ENCODE results near the gene ZFC3H1. TPM values are rescaled to one million over a fixed set of nuclear protein-coding genes. Genes with fewer than 3 reads are reported as not detected.

The ZFC3H1 gene
- total RNA-seq, 1 experiment from 2014 or later = 24.4 TPM

DNA sequence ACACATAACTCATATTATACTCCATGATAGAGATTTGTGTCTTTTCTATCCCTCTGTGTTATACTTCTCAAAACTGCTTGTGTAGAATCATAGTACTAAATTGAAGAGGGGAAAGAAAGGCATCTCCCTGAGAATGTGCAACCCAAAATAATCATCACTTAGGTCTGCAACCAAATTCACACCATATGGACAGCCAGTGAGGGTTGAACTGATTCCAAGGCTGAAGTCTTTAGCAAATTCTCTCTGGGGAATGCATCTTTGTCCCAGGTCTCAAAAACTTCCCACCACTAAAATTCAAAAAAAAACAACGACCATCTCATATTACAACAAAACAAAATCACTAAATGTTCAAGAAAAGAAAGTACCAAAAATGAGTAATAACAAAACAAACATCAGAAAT, 11.0 kb downstream of the ZFC3H1 start:
- Histone ChIP-seq H3K14ac (ENCODE audit: insufficient read depth, low read length) (no peak overlapping the region), H2BK15ac (ENCODE audit: low read depth, low read length) (no peak overlapping the region), H2BK20ac (ENCODE audit: low read depth, low read length, poor library complexity, severe bottlenecking) (no peak overlapping the region), H3T11ph (ENCODE audit: low read length) (no peak overlapping the region), H2AFZ (ENCODE audit: low read length) (no peak overlapping the region), H3K27ac (ENCODE audit: insufficient read length, low read depth, low read length) (no peak overlapping the region), H3K4me1 (ENCODE audit: insufficient read depth, low read length) (no peaks in the 10 kb centered on the region), H3K9me3 (ENCODE audit: control insufficient read depth, low read depth, low read length) (no peaks in the 10 kb centered on the region), H3K79me1 (ENCODE audit: insufficient read depth, low read depth, low read length, poor library complexity, severe bottlenecking) (no peaks in the 10 kb centered on the region), H3K56ac (ENCODE audit: insufficient read length, low read depth, low read length) (no peak overlapping the region), H2AK5ac (ENCODE audit: insufficient read length, low read length) (no peak overlapping the region), H3K9ac (ENCODE audit: extremely low read depth, insufficient read length, low read length) (no peak overlapping the region), H2BK5ac (ENCODE audit: insufficient read length, low read length) (no peak overlapping the region), H3K4me2 (ENCODE audit: insufficient read depth, insufficient read length, low read length) (no peak overlapping the region), H3K27me3 (ENCODE audit: insufficient read depth, low read length) (no peaks in the 10 kb centered on the region), H3K23ac (ENCODE audit: insufficient read length, low read depth, low read length) (no peak overlapping the region), H3K79me2 (ENCODE audit: insufficient read depth, low read length) (peaks cover 3% of the 10 kb centered on the region; the same call in 1 of the 2 replicates), H4K8ac (replicated peaks; ENCODE audit: insufficient read length, low read depth, low read length) (no peak overlapping the region), H4K5ac (ENCODE audit: insufficient read length, low read depth, low read length) (no peak overlapping the region), H4K20me1 (ENCODE audit: control insufficient read depth, insufficient read depth, insufficient read length) (no peaks in the 10 kb centered on the region), H3K4ac (ENCODE audit: low read depth, low read length) (no peak overlapping the region), H3K18ac (ENCODE audit: insufficient read length, low read depth, low read length) (no peak overlapping the region), H2BK12ac (ENCODE audit: insufficient read length, low read depth, low read length) (no peak overlapping the region), H3K23me2 (ENCODE audit: insufficient read length, low read depth, low read length, poor library complexity, severe bottlenecking) (no peaks in the 10 kb centered on the region), H4K91ac (ENCODE audit: insufficient read length, low read depth, low read length) (no peak overlapping the region), H2BK120ac (ENCODE audit: low read depth, low read length, poor library complexity, severe bottlenecking) (no peak overlapping the region)
- Mint-ChIP-seq H3K27me3 (ENCODE audit: low read depth) (no peaks in the 10 kb centered on the region), H3K4me1 (no peaks in the 10 kb centered on the region), H3K4me3 (no peak overlapping the region), H3K36me3 (ENCODE audit: insufficient read depth in 1 of 3, low read depth in 3 of 3) (peaks cover 11 to 26% (median 20%) of the 10 kb centered on the region in 3 experiments), H3K27ac (no peak overlapping the region), H3K9me3 (peaks cover 0 to 2% of the 10 kb centered on the region in 2 experiments; a peak in 3 of 5 replicates)
- TF ChIP-seq, protein P1, sequence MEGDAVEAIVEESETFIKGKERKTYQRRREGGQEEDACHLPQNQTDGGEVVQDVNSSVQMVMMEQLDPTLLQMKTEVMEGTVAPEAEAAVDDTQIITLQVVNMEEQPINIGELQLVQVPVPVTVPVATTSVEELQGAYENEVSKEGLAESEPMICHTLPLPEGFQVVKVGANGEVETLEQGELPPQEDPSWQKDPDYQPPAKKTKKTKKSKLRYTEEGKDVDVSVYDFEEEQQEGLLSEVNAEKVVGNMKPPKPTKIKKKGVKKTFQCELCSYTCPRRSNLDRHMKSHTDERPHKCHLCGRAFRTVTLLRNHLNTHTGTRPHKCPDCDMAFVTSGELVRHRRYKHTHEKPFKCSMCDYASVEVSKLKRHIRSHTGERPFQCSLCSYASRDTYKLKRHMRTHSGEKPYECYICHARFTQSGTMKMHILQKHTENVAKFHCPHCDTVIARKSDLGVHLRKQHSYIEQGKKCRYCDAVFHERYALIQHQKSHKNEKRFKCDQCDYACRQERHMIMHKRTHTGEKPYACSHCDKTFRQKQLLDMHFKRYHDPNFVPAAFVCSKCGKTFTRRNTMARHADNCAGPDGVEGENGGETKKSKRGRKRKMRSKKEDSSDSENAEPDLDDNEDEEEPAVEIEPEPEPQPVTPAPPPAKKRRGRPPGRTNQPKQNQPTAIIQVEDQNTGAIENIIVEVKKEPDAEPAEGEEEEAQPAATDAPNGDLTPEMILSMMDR (conservative IDR thresholded peaks at IDR 0.05) = no peak
- no peak for DNase-seq
- 100% methylated on average over 1 of the region's 1 CpG for WGBS (ENCODE audit: extremely low coverage, insufficient read length, low lambda C conversion rate)
